ENCODE measurements around the gene NAA10. TPM values are rescaled to one million over a fixed set of nuclear protein-coding genes. Genes with fewer than 3 reads are reported as not detected.
A peak's percentile ranks its signal among the peaks of the same experiment; 100 is the strongest.

NAA10 gene
- total and polyA plus RNA-seq, 4 donors: 33.1 to 146 (median 104) TPM

GRCh38 chrX:153971124-153971449 is 36.2 kb upstream of the NAA10 start:
- Histone ChIP-seq H3K9me3 (ENCODE audit: control insufficient read depth in 4 of 4, insufficient read depth in 3 of 4, low read length in 3 of 4) (peaks cover 0 to 4% (median 0%) of the 10 kb centered on the region in 4 donors), H3K9ac (ENCODE audit: insufficient read depth in 1 of 2, low read length in 2 of 2) (peak overlapping the region; percentile 95 to 99), H3K4me3 (peak overlapping the region; percentile 85), H3K27me3 (ENCODE audit: control insufficient read depth in 3 of 3, insufficient read depth in 3 of 3, low read length in 2 of 3) (no peaks in the 10 kb centered on the region), H3K36me3 (ENCODE audit: control insufficient read depth in 4 of 4, insufficient read depth in 4 of 4, low read length in 4 of 4) (peaks cover 0 to 6% (median 0%) of the 10 kb centered on the region in 4 donors), H3K4me1 (ENCODE audit: control insufficient read depth in 5 of 5, insufficient read depth in 5 of 5, low read length in 5 of 5) (peaks cover 0 to 45% (median 10%) of the 10 kb centered on the region in 5 donors), H3K27ac (ENCODE audit: low read depth in 1 of 2, low read length in 1 of 2) (peak overlapping the region; percentile 88 to 98)
- ATAC-seq (ENCODE audit: insufficient read depth, low FRiP score): peak; percentile 57
- TF ChIP-seq, protein P1, sequence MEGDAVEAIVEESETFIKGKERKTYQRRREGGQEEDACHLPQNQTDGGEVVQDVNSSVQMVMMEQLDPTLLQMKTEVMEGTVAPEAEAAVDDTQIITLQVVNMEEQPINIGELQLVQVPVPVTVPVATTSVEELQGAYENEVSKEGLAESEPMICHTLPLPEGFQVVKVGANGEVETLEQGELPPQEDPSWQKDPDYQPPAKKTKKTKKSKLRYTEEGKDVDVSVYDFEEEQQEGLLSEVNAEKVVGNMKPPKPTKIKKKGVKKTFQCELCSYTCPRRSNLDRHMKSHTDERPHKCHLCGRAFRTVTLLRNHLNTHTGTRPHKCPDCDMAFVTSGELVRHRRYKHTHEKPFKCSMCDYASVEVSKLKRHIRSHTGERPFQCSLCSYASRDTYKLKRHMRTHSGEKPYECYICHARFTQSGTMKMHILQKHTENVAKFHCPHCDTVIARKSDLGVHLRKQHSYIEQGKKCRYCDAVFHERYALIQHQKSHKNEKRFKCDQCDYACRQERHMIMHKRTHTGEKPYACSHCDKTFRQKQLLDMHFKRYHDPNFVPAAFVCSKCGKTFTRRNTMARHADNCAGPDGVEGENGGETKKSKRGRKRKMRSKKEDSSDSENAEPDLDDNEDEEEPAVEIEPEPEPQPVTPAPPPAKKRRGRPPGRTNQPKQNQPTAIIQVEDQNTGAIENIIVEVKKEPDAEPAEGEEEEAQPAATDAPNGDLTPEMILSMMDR (IDR thresholded peaks at IDR 0.05; ENCODE audit: control extremely low read depth, extremely low read depth): no peak
- 0 to 7% methylated on average over 11 to 34 of the region's 34 CpGs for WGBS, 2 donors
- peak; percentile 87 to 93 (median 91) for DNase-seq

DNA sequence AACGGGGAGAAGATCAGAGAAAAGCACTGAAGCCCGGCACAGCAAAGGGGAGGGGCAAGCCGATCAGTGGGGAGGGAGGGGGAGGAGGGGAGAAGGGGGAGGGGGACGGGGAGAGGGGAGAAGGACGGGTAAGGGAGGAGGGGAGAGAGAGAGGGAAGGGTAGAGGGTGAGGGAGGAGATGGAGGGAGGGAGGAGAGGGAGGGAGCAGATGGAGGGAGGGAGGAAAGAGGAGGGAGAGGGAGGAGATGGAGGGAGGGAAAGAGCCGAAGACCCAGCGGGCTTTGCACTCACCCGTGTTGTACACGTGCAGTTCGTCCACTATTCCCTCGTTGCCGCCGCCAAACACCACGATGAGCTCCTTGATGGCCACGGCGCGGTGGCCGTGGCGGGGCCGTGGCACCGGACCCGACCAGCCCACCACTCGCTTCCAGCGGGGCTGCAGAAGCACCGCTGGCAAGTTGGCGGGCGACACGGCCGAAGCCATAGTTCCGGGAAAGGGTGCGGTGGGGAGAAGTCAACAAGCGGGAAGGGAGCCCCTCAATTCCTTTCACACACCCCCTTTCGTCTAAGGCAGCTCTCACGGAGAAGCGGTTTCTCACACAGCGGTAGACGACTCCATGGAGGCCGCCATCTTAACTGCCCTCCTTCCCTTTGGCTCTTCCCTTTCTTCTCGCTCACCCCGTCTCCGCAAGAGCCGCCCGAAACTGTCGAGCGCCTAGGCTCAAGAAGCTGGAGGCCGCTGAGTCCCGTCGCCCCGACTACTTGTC is 35.7 kb upstream of the NAA10 start:
- peak overlapping the region; percentile 88 to 98 for H3K27ac ChIP-seq (ENCODE audit: low read depth in 1 of 2, low read length in 1 of 2)
- H3K4me1 ChIP-seq (ENCODE audit: control insufficient read depth in 5 of 5, insufficient read depth in 5 of 5, low read length in 5 of 5): peaks cover 0 to 45% (median 10%) of the 10 kb centered on the region in 5 donors
- 1 to 10% methylated on average over 13 to 49 of the region's 49 CpGs for whole genome bisulfite sequencing, 2 donors

GRCh38 chrX:153969904-153970356 is 35.1 kb upstream of the NAA10 start:
- ATAC-seq (ENCODE audit: insufficient read depth, low FRiP score) (no peak), DNase-seq (peak in 2 of 3 donors; percentile 61 to 73)
- Histone ChIP-seq H3K36me3 (ENCODE audit: control insufficient read depth in 4 of 4, insufficient read depth in 4 of 4, low read length in 4 of 4) (peaks cover 0 to 6% (median 0%) of the 10 kb centered on the region in 4 donors), H3K4me3 (peak overlapping the region; percentile 26), H3K27me3 (ENCODE audit: control insufficient read depth in 3 of 3, insufficient read depth in 3 of 3, low read length in 2 of 3) (no peaks in the 10 kb centered on the region), H3K27ac (ENCODE audit: low read depth in 1 of 2, low read length in 1 of 2) (peak overlapping the region in 1 of 2 donors; percentile 38), H3K4me1 (ENCODE audit: control insufficient read depth in 5 of 5, insufficient read depth in 5 of 5, low read length in 5 of 5) (peaks cover 0 to 45% (median 10%) of the 10 kb centered on the region in 5 donors), H3K9ac (ENCODE audit: insufficient read depth in 1 of 2, low read length in 2 of 2) (peak overlapping the region in 1 of 2 donors; percentile 11), H3K9me3 (ENCODE audit: control insufficient read depth in 4 of 4, insufficient read depth in 3 of 4, low read length in 3 of 4) (peaks cover 0 to 4% (median 0%) of the 10 kb centered on the region in 4 donors)
- WGBS, 2 donors: 1 to 15% methylated on average over 19 to 26 of the region's 26 CpGs
- TF ChIP-seq, protein P1 (IDR thresholded peaks at IDR 0.05; ENCODE audit: control extremely low read depth, extremely low read depth): no peak

More for the DNA sequence above, 35.7 kb upstream of the NAA10 start:
- ATAC-seq (ENCODE audit: insufficient read depth, low FRiP score) (no peak), DNase-seq (peak; percentile 72 to 88 (median 76))
- peak overlapping the region; percentile 68 to 95 for H3K9ac ChIP-seq (ENCODE audit: insufficient read depth in 1 of 2, low read length in 2 of 2)
- TF ChIP-seq, protein P1 (IDR thresholded peaks at IDR 0.05; ENCODE audit: control extremely low read depth, extremely low read depth): no peak
- H3K9me3 ChIP-seq (ENCODE audit: control insufficient read depth in 4 of 4, insufficient read depth in 3 of 4, low read length in 3 of 4): peaks cover 0 to 4% (median 0%) of the 10 kb centered on the region in 4 donors
- no peaks in the 10 kb centered on the region for H3K27me3 ChIP-seq (ENCODE audit: control insufficient read depth in 3 of 3, insufficient read depth in 3 of 3, low read length in 2 of 3)
- peak overlapping the region; percentile 85 for H3K4me3 ChIP-seq
- H3K36me3 ChIP-seq (ENCODE audit: control insufficient read depth in 4 of 4, insufficient read depth in 4 of 4, low read length in 4 of 4): peaks cover 0 to 6% (median 0%) of the 10 kb centered on the region in 4 donors

All from lung (tissue), 12 donors.